ENCODE measurements around the gene TOX2.

DNA sequence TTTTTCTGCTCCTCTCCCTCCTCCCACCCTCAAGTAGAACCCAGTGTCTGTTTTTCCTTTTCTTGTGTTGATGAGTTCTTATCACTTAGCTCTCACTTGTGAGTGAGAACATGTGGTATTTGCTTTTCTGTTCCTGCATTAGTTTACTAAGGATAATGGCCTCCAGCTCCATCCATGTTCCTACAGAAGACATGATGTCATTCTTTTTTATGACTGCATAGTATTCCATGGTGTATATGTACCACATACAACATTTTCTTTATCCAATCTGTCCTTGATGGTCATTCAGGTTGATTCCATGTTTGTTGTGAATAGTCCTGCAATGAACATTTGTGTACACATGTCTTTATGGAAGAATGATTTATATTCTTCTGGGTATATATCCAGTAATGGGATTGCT is 81.0 kb downstream of the TOX2 start:
- TF ChIP-seq, protein P1, sequence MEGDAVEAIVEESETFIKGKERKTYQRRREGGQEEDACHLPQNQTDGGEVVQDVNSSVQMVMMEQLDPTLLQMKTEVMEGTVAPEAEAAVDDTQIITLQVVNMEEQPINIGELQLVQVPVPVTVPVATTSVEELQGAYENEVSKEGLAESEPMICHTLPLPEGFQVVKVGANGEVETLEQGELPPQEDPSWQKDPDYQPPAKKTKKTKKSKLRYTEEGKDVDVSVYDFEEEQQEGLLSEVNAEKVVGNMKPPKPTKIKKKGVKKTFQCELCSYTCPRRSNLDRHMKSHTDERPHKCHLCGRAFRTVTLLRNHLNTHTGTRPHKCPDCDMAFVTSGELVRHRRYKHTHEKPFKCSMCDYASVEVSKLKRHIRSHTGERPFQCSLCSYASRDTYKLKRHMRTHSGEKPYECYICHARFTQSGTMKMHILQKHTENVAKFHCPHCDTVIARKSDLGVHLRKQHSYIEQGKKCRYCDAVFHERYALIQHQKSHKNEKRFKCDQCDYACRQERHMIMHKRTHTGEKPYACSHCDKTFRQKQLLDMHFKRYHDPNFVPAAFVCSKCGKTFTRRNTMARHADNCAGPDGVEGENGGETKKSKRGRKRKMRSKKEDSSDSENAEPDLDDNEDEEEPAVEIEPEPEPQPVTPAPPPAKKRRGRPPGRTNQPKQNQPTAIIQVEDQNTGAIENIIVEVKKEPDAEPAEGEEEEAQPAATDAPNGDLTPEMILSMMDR (IDR thresholded peaks at IDR 0.05; ENCODE audit: low read depth, low read length) = no peak
- TF ChIP-seq MYC (IDR thresholded peaks at IDR 0.05; ENCODE audit: low read depth, low read length) = no peak
- no peak for TF ChIP-seq POLR2A (IDR thresholded peaks at IDR 0.05; ENCODE audit: extremely low read depth, insufficient read length)
- TF ChIP-seq, protein P2, sequence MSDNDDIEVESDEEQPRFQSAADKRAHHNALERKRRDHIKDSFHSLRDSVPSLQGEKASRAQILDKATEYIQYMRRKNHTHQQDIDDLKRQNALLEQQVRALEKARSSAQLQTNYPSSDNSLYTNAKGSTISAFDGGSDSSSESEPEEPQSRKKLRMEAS (IDR thresholded peaks at IDR 0.05; ENCODE audit: low read depth, low read length) = no peak
